Uterus (tissue), 2 donors: ENCODE results near the gene UGT2B17.

Experiments
- CTCF ChIP-seq, 4 experiments: fragments of 200-600 bp in 2 of 4; fragments of 450-650 bp in 2 of 4; sonication (generic) in 2 of 4; IDR thresholded peaks; one replicate each; pipeline ENCODE4 v1.5.1; 2016 to 2019; ENCODE audit warnings: antibody characterized with exemption in 4 of 4, mild to moderate bottlenecking in 2 of 4, moderate library complexity in 1 of 4
- POLR2A ChIP-seq, 2 donors: fragments of 450-650 bp; IDR thresholded peaks; one replicate each; pipeline ENCODE4 v1.6.1; 2016; ENCODE audit warnings: antibody characterized with exemption in 2 of 2, mild to moderate bottlenecking in 1 of 2, moderate library complexity in 1 of 2

- no peak for TF ChIP-seq POLR2A (IDR thresholded peaks at IDR 0.05)
- no peak for TF ChIP-seq CTCF (IDR thresholded peaks at IDR 0.05)
Measured at GRCh38 chr4:68576272-68577125, at the start of gene UGT2B17.
